Stimulated activated CD4-positive, alpha-beta T cell treated with anti-CD3 and anti-CD28 coated beads, Interleukin-4, amount 100 ng/mL, for 48 hours (primary cell): ENCODE results near the gene IGLL5.
A peak's percentile ranks its signal among the peaks of the same experiment; 100 is the strongest.
"Not testable (repeated sequence)": the region's sequence is repeated elsewhere in the genome, so short reads cannot be mapped to it uniquely, and the experiment has no call there.

Experiments used
- DNase-seq, 2 donors: peaks; one replicate each; pipeline ENCODE4 v3.0.0-alpha.2; 2020; ENCODE audit warnings: low read depth in 2 of 2

IGLL5 gene

DNA sequence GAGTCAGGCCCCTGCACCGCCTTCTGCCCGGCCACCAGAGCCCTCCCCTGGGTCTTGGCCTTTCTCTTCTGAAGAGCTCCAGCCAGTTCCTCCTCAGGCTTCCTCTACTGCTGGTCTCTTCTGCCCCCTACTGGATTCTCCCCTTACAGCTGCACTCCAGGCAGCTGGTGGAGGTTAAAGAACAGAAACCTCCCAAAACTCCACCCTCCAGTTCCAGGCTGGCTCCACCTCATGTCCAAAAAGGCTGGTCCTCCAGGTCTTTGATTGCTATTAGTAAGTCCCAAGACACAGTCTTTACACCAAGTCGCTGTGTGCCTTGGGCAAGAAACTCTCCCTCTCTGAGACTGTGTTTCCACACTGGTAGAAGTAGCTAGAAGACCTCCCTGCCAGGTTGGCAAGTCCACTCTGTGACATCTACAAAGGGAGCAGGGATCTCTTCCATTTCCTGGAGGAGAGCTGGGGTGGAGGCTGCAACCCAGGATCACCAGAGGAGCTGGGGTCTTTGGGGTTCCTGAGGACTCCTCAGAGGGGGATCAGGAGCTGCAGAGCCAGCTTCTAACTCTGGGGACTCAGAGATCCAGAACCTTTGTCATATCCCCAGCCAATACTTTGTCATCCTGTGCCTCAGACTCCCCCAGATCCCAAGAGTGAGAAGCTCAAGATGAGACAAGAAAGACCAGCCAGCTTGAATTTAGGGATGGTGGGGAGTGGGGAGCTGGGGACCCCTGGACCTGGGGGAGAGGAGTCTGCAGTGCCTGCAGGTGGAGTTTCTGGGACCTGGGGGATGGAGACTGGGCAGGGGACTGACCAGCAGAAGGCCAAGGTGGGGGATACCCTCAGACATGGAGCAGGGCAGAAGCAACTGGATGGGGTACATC is 3.4 kb upstream of the IGLL5 start:
- peak; percentile 43 to 55 for DNase-seq

DNA sequence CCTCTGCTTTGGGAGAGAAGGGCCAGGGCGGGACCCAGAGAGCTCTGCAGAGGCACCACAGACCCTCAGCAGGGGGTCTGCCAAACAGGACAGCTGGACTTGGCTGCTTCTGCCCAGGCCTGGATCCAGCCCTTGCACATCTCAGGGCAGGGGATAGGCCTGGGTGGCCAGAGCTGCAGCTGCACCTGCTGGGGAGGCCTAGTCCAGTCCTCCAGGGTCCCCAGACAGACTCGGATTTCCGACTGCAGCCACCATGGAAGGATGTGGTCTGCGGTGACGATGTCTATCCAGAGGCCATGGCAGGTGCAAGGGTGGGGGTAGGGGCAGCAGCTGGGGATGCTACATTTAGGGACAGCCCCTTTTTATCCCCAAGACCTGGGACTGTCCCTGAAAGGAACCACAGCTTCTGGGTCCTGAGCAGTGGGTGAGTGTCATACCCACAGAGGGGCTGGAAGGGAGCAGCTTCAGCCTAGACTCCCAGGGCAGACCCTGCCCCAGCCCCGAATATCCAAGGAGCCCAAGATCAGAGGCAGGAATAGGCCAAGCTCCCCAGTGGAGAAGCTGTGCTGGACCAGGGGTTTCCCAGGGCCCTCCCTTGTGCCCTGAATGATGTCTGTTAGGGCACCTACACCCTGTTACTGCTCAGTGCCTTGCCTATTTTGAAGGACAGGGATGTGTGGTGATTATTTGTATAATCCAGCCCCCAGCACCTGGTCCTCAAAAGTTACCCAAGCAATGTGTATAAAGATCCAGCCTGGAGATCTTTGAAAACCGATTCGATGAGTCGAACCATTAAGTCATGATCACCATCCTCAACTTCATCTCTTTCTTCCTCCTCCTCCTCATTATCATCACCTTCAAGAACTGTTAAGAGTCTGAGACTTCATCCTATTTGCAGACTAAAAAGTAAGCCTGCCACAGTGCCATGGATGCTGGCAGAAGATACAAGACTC is 2.5 kb upstream of the IGLL5 start:
- DNase-seq: peak; percentile 26 to 32

DNA sequence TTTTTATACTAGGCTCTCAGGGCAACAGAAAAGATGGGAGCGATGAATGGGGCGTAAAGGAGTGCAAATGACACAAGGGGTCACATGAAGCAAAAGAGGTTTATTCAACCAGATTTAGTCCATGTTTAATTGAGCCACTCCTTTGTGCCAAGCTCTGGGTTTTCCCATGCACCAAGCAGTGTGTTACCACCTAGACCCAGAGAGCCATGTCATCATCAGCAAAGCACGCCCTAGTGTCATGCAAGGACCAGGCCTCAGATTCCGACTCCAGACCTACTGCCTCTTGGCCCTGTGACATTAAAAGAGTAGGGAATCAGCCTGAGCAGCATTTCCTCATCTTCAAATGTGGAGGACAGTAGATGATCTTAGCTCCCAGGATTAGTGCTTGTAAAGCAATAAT is 1.1 kb upstream of the IGLL5 start:
- DNase-seq: no peak

DNA sequence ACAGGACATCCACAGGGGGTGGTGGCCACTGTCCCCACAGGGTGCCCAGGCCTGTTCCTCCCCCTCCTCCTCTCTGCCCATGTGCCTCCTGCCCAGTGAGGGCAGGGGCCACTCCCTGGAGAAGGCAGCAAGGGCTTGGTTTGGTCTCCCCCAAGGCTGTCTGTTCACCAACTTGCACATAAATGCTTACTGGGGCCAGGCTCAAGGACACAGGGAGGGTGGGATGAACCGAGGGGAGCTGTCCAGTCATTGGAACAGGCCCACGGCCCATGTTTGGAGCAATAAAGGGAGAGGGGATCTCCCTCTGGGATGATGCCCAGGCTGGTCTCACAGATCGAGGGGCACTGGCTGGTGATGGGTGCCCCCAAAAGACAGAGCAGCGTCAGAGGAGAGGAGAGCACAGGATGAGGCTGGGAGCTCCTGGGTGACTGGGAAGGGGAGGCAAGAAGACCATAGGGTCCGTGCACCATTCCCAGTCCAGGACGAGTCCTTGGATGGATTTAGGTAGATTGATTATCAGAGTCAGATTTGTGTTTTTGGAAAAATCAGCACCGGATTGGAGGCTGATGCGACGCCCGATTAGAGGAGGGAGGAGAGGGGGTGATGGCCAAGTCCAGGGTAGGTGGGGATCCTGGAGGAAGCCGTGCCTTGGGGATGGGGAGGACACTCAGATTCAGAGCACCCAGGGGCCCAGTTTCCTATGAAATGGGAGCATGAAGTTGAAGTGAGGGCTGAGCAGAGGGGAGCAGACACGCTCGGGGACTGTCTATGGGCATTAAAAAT is 1.1 kb downstream of the IGLL5 start:
- DNase-seq: no peak

DNA sequence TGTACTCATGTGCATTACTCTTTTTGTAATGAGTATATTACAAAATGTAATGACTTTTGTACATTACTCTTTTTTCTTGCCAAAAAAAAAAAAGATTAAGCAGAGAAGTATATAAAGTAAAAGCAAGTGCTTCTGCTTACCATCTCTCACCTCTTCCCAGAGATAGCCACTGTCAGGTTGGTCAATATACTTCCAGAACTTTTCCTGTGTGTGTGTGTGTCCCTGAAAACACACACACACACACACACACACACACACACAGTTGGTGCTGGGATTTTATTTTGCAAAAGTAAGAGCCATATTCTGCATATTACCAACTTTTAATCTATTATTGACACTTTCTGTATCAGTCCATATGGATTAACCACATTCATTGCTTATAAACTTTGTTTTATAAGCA is 2.5 kb downstream of the IGLL5 start:
- DNase-seq: no peak

DNA sequence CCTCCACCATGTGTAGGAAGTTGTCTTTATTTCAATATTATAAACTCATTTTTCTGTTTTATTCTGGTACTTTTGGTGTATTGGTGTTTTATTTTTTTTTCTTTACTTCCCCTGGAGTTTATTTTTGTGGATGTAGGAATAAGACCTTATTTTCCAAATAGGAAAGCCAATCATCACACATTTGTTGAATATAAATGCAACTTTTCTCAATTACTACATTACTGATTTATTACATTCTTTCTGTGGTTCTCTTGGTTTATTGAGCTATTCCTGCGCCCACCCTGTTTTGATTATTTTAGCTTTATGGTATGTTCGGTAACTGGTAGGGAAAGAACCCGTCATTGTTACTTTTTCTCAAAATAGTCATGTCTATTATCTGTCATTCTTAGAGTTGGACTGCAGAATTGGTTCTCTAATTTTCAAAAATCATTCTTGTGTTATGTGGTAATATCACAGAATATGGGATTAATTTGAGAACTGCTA is 3.6 kb downstream of the IGLL5 start:
- no peak for DNase-seq

DNA sequence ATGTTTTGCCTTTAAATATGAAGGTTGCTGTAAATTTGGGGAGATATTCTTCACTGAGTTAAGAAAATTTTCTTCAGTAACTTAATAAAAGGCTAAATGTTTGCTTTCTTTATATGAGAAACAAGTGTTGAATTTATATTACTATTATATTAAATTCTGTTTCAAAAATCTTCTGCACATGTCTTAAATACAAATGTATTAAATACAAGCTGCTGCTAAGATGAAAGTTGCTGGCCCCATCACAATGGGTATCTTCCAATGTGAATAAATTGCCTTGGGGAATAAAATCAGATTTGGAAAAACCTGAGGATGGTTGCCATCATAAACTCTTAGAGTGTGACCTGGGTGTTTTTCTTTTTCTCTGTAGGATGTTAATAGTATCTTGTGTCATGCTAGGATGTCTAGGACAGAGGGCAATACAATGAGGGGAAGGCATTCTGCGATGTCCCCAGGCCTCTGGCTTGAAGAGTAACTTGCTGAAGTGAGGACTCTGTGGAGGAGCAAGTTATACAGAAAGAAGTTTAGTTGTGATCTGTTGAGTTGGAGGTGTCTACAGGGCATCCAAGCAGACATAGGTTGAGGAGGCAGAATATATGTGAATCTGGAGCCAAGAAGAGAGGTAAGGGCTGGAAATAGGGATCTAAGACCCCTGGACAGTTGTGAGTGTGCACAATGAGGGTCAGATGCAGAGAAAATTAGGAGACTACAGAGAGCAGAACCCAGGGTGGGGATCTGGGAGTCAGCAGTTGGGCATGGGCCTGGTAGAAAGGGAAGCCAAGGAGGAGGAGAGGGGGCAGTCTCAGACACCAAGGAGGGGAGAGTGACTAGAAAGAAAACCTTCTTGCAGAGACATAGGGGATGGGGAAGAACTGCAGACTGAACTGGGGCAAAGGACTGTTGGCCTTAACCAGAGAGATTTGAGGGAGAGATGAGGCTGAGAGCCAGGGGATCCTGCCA is 4.8 kb downstream of the IGLL5 start:
- DNase-seq: no peak

DNA sequence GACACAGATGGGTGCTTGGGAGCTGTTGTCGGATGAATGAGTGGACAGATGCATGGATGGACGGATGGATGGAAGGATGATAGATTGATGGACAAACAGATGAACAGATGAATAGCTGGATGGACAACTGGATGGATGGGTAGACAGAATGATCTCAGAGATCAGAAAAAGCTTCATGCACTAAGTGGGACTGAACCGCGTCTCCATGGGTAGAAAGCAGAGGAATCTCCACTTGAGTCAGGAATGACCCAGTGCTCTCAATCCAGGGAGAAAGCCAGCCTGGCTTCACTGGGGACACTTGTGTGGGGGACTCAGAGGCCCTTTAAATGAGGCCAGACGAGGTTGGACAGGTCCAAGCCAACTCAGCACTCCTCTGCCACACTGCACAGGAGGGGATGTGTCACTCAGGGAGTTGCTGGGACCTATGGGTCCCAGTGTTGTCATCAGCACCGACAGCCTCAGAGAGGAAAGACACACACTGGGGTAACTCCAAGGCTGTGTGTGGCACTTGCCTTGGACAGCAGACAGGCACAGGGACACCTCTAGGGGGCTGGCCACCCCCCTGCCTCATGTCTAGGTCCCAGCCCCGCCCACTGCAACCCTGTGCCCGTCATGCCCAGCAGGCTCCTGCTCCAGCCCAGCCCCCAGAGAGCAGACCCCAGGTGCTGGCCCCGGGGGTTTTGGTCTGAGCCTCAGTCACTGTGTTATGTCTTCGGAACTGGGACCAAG is 5.6 kb downstream of the IGLL5 start:
- DNase-seq: no peak

DNA sequence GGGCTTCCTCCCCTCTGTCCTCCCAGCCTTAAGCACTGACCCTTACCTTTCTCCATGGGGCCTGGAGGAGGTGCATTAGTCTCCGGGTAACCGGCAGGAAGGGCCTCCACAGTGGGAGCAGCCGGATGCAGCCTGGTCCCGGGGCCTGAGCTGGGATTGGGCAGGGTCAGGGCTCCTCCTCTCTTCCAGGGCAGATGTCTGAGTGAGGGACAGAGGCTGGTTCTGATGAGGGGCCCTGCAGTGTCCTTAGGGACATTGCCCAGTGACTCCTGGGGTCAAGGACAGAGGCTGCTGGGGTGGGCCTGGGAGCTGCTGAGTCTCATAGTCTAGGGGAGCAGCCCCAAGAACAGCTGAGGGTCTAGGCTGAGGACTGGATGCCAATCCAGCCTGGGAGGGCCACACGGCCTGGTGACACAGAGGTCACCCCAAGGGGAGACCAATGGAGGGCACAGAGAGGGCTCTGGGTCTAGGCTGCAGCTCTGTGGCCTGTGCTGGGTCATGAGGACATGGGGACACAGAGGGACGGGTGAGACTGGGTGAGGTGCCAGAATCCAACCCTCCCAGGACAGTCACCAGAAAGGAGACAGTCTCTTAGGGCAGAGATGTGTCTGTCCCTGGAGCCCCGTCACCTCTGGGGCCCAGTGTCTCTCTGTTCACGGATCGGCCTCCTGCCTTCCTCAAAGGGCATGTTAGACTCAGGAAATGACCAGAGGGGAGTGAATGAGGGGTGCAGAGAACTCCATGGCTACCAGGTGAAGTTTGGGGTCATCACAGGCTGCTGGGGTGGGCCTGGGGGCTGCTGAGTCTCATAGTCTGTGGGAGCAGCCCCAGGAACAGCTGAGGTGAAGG is 6.5 kb downstream of the IGLL5 start:
- DNase-seq: no peak

DNA sequence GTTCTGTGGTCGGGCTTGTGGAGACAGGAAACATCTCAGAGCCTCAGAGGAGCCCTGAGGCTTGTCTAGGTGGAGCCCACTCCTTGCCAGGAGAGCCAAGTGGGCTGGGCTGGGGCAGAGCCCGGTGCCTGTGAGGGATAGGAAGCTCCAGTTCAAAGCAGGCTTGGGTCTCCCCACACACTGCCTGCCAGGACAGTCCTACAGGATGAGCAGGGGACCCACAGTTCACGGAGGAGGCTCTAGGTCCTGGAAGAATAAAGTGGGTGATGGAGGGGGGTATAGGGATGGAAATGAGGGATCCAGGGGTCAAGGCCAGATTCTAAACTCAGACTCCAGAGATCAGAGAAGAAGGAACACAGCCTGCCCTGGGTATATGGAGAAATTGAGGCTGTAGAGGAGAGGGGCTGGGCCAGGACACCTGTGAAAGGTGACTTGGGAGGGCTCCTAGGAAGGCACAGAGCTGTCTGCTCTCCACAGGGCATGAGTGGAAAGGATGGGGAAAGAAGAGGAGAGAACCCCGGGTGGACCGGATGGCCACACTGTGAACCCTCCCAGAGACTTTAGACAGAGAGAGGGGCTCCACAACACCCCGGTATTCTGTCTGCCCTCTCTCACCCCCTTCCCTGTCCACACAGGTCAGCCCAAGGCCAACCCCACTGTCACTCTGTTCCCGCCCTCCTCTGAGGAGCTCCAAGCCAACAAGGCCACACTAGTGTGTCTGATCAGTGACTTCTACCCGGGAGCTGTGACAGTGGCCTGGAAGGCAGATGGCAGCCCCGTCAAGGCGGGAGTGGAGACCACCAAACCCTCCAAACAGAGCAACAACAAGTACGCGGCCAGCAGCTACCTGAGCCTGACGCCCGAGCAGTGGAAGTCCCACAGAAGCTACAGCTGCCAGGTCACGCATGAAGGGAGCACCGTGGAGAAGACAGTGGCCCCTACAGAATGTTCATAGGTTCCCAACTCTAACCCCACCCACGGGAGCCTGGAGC is 7.4 kb downstream of the IGLL5 start:
- no peak for DNase-seq

DNA sequence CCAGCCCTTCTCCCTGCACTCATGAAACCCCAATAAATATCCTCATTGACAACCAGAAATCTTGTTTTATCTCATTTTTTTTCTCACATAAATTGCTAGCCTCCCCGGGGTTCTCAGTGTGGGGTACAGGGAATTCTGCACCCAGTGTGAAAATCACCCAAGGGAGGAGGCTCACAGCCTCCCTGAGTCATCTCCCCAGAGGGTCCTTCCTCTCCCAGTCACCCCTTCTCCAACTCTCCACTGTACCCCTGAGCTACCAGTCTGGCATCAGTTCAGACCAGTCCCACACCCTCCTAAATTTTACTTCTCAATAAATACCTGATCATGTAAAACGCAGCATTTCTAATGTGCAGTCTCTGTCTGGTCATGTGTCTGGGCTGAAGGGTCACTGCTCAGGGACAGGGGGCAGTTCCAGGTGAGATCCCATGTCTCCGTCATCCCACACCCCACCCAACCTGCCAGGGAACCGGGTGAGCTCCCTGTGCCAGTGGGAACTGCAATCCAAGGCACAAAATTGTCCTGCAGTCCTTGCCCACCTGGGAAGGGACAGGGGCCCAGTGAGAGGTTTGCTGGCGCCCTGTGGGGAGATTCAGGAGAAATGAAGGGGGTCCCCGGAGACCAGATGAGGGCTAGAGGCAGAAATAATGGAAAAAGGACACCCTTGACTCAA is 8.3 kb downstream of the IGLL5 start:
- DNase-seq: no peak

DNA sequence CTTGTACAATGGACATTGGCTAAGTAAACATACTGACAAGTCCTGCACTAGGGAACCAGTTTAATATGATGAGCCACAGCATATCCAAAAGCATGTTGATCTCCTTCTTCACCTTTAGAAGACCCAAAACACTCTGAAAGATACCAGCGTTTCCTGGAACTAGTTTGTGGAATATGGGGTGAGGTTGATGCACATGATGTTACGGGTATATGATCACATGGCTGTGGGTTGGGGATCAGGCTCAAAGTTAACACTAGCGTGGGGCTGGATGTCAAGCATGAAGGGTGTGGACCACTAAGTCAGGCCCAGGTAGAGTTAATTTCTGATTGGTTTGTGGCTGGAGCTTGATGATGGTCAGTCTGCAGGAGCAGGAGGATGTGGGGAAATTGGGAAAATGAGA is 9.0 kb downstream of the IGLL5 start:
- DNase-seq: no peak

DNA sequence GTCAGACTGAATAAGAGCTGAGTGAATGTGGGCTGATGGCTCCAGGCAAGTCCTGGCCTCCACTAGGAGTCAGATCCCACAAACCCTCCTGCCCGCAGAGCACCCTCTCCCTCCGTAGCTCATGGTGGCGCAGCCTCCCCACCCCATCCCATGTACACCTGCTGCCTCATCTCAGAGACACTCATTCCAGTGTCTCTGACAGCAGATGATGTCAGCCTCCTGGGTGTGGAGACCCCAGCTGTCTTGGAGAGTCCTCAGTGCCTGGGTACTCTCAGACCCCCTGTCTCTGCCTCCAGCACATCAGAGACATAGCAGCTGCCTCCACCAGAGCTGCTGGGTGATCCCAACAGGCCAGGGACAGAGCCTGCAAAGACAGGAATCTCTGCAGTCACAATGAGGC is 9.5 kb downstream of the IGLL5 start:
- no peak for DNase-seq

DNA sequence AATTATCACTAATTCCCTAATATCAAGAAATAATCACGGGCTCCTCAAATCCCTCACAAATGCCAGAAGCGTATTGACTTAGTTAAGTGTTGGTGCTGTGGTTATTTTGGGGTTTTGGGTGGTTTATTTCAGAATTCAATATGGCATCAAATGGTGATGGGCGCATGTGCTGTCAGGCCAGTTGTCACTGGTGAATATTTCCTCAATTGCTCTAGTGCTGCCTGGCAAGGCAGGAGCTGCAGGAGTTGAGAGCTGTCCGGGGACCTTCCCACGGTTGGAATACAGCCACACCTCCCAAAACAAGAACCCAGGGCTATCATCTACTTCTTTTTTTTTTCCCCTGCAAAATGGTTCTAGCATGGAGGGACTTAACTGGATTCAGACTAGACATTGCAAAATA is 10.3 kb downstream of the IGLL5 start:
- DNase-seq: no peak

DNA sequence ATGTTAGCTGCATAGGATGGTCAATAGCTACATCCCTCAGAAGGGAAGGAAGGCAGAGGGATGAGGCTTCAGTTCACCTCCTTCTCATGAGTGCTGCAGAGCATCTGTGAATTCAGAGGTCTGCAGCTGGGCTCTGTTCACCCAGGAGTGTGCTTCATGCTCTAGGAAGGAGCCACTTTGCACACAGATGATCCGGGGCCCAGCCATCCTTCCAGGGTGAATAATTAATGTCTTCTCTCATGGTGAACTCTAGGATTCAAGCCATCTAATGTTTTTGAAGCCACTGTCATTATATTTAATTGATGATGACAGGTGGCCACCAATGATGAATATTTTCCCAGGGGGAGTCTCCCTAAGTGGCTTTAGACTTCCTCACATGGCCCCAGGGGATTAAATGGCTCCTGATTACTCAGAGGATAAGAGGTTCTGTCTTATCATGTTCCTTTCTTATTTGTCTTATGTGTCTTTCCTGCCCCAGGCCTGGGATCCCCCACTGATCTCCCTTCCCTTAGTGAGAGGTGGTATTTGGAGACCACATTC is 10.9 kb downstream of the IGLL5 start:
- DNase-seq: not testable (repeated sequence)

DNA sequence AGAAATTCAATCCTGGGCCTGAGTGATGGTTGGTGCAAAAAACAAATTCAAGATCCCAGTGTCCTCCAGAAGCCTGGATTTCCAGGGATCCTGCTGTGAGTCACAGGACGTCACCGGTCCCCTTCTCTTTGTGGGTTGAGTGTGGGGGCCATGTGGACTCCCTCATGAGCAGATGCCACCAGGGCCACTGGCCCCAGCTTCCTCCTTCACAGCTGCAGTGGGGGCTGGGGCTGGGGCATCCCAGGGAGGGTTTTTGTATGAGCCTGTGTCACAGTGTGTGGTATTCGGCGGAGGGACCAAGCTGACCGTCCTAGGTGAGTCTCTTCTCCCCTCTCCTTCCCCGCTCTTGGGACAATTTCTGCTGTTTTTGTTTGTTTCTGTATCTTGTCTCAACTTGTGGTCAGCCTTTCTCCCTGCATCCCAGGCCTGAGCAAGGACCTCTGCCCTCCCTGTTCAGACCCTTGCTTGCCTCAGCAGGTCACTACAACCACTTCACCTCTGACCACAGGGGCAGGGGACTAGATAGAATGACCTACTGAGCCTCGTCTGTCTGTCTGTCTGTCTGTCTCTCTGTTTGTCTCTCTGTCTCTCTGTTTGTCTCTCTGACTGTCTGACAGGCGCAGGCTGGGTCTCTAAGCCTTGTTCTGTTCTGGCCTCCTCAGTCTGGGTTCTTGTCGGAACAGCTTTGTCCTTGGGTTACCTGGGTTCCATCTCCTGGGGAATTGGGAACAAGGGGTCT is 11.9 kb downstream of the IGLL5 start:
- not testable (repeated sequence) for DNase-seq
